ENCODE measurements around the gene KCNJ10. TPM values are rescaled to one million over a fixed set of nuclear protein-coding genes. Genes with fewer than 3 reads are reported as not detected.
A peak's percentile ranks its signal among the peaks of the same experiment; 100 is the strongest.

The KCNJ10 gene
- polyA plus RNA-seq, 1 donor (not counting 4 experiments of a cell fraction or from before 2014, with no cell fraction given) = not detected

DNA sequence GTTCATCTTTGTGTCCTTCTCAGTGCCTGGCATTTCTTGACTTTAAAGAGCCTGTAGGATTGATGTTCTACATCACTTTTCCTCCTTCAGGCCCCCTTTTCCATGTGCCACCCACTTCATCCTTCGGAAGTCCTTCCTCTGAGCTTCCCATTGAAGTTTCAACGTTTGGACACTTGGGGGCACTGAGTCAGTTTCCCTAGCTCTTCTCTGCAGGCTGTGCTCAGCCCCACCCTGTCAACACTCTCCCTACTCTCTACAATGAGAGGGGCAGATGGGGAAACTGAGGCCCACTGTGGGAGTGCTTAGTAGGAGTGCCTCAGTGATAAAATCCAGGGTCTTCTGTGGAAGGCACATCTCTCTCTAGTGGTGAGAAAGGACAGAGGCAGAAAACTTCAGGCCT lies 11.9 kb downstream of the KCNJ10 start:
- FAIRE-seq (no peak), DNase-seq (ENCODE audit: low read depth, low spot score) (no peak)
- Histone ChIP-seq H3K79me2 (ENCODE audit: control insufficient read depth, insufficient read depth, low read length) (no peaks in the 10 kb centered on the region), H3K27ac (ENCODE audit: control insufficient read depth, insufficient read depth, low read length) (no peak overlapping the region), H3K4me3 (ENCODE audit: control insufficient read depth in 2 of 3, extremely low read depth in 1 of 3, insufficient read depth in 2 of 3, low read depth in 1 of 3, low read length in 3 of 3) (no peak overlapping the region), H3K9ac (ENCODE audit: control insufficient read depth, extremely low read depth, insufficient read depth, low read length) (no peak overlapping the region), H2AFZ (ENCODE audit: control insufficient read depth, low read length) (no peak overlapping the region), H3K27me3 (ENCODE audit: control insufficient read depth, extremely low read depth, insufficient read depth, low read length) (peaks cover 37% of the 10 kb centered on the region), H3K36me3 (ENCODE audit: control insufficient read depth in 2 of 2, extremely low read depth in 1 of 2, insufficient read depth in 2 of 2, low read length in 2 of 2) (no peaks in the 10 kb centered on the region), H3K9me3 (ENCODE audit: control insufficient read depth, low read depth, low read length) (no peaks in the 10 kb centered on the region), H3K4me2 (ENCODE audit: control insufficient read depth, extremely low read depth, insufficient read depth, low read depth, low read length) (no peak overlapping the region), H4K20me1 (ENCODE audit: control insufficient read depth, extremely low read depth, insufficient read depth, low read length) (no peaks in the 10 kb centered on the region), H3K4me1 (ENCODE audit: control insufficient read depth, extremely low read depth, insufficient read depth, low read length) (peaks cover 3% of the 10 kb centered on the region), H3K9me1 (ENCODE audit: control insufficient read depth, extremely low read depth, insufficient read depth, low read length) (no peaks in the 10 kb centered on the region)
- TF ChIP-seq EZH2 (IDR thresholded peaks at IDR 0.05; ENCODE audit: low read length) (no peak), CTCF (optimal IDR thresholded peaks at IDR 0.05 in 1 of 3, IDR thresholded peaks at IDR 0.05 in 1 of 3, conservative IDR thresholded peaks at IDR 0.05 in 1 of 3; ENCODE audit: extremely low read depth in 1 of 3, insufficient read depth in 2 of 3, low read length in 3 of 3) (peak in 2 of 3 experiments; percentile 33 to 44)
- dilution Hi-C loops (cut with MboI; ENCODE audit: extremely low pct_ligation_motif_present, low sequenced_read_pairs) = no loop called here

DNA sequence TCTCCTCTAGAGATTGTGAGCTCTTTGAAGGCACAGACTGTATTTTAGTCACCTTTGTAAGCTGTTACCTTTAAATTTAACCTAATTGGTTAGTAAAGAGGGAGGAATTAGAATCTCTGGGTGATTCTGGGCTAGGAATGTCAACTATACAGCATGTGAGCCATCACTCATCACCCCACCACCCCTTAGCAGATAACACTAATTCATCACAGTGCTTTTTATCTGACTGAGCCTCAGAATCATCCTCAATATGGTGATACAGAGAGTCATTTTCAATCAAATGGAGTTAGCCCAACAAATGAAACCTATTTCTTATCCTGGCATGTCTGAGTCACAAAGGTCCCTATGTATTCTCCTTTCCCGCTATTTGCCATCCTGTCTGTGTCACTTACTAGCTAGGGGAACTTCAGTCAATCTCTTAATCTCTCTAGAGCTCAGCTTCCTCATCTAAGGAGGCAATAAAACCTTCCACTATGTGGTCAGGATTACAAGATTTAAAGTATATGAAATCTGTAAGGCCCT lies 13.3 kb downstream of the KCNJ10 start:
- H3K36me3 ChIP-seq (ENCODE audit: control insufficient read depth in 2 of 2, extremely low read depth in 1 of 2, insufficient read depth in 2 of 2, low read length in 2 of 2) = no peaks in the 10 kb centered on the region
- no peak overlapping the region for H3K27ac ChIP-seq (ENCODE audit: control insufficient read depth, insufficient read depth, low read length)
- FAIRE-seq (no peak), DNase-seq (ENCODE audit: low read depth, low spot score) (no peak)
- TF ChIP-seq EZH2 (IDR thresholded peaks at IDR 0.05; ENCODE audit: low read length) (no peak), CTCF (optimal IDR thresholded peaks at IDR 0.05 in 1 of 3, IDR thresholded peaks at IDR 0.05 in 1 of 3, conservative IDR thresholded peaks at IDR 0.05 in 1 of 3; ENCODE audit: extremely low read depth in 1 of 3, insufficient read depth in 2 of 3, low read length in 3 of 3) (no peak)
- dilution Hi-C loops (cut with MboI; ENCODE audit: extremely low pct_ligation_motif_present, low sequenced_read_pairs) = no loop called here
- no peaks in the 10 kb centered on the region for H3K9me3 ChIP-seq (ENCODE audit: control insufficient read depth, low read depth, low read length)
- peaks cover 3% of the 10 kb centered on the region for H3K4me1 ChIP-seq (ENCODE audit: control insufficient read depth, extremely low read depth, insufficient read depth, low read length)
- H4K20me1 ChIP-seq (ENCODE audit: control insufficient read depth, extremely low read depth, insufficient read depth, low read length) = no peaks in the 10 kb centered on the region
- H3K27me3 ChIP-seq (ENCODE audit: control insufficient read depth, extremely low read depth, insufficient read depth, low read length) = peaks cover 43% of the 10 kb centered on the region
- no peaks in the 10 kb centered on the region for H3K9me1 ChIP-seq (ENCODE audit: control insufficient read depth, extremely low read depth, insufficient read depth, low read length)
- H3K4me2 ChIP-seq (ENCODE audit: control insufficient read depth, extremely low read depth, insufficient read depth, low read depth, low read length) = no peak overlapping the region
- H3K79me2 ChIP-seq (ENCODE audit: control insufficient read depth, insufficient read depth, low read length) = no peaks in the 10 kb centered on the region
- no peak overlapping the region for H3K4me3 ChIP-seq (ENCODE audit: control insufficient read depth in 2 of 3, extremely low read depth in 1 of 3, insufficient read depth in 2 of 3, low read depth in 1 of 3, low read length in 3 of 3)
- no peak overlapping the region for H3K9ac ChIP-seq (ENCODE audit: control insufficient read depth, extremely low read depth, insufficient read depth, low read length)
- no peak overlapping the region for H2AFZ ChIP-seq (ENCODE audit: control insufficient read depth, low read length)

All from keratinocyte (primary cell).